WTC11 (cell line): ENCODE measurements around the gene GSTM1. TPM values are rescaled to one million over a fixed set of nuclear protein-coding genes. Genes with fewer than 3 reads are reported as not detected.

ENCODE experiments used
- ATAC-seq: fragments of 200-7000 bp; cut with Tn5 transposase; 2 replicates; pipeline ENCODE4 v1.10.0; 2021; ENCODE audit warnings: mild to moderate bottlenecking, moderate library complexity
- CTCF ChIA-PET: fragments of 300-600 bp; sonication (Branson Sonifier 250); formaldehyde crosslinking; loops from one replicate; lab custom pipeline; 2021; ENCODE audit warnings: antibody characterized with exemption; lab: Charles Lee
- POLR2A ChIA-PET: fragments of 350-600 bp; sonication (Branson Sonifier 250); formaldehyde crosslinking; loops from one replicate; lab custom pipeline; 2021; ENCODE audit warnings: antibody characterized with exemption; lab: Charles Lee
- DNase-seq: peaks from one replicate; pipeline ENCODE4 v3.0.0; 2021; ENCODE audit warnings: low spot score
- H3K27ac Mint-ChIP-seq: 2 replicates; pipeline ENCODE4 v1.8.0; 2021; ENCODE audit warnings: mixed read lengths
- H3K27me3 Mint-ChIP-seq: 2 replicates; pipeline ENCODE4 v1.8.0; 2021; ENCODE audit warnings: low read depth, mild to moderate bottlenecking, moderate library complexity, mixed read lengths
- H3K36me3 Mint-ChIP-seq: 2 replicates; pipeline ENCODE4 v1.8.0; 2021; ENCODE audit warnings: mixed read lengths
- H3K4me1 Mint-ChIP-seq: 2 replicates; pipeline ENCODE4 v1.8.0; 2022; ENCODE audit warnings: mixed read lengths
- H3K4me3 Mint-ChIP-seq: 2 replicates; pipeline ENCODE4 v1.8.0; 2021; ENCODE audit warnings: mild to moderate bottlenecking, moderate library complexity, mixed read lengths
- H3K9me3 Mint-ChIP-seq: 2 replicates; pipeline ENCODE4 v1.8.0; 2021; ENCODE audit warnings: mixed read lengths
- AR ChIP-seq: fragments of 250-450 bp; sonication (Bioruptor Pico); IDR thresholded peaks from 2 replicates; pipeline ENCODE4 v1.9.0; 2021; ENCODE audit warnings: mild to moderate bottlenecking
- ARID4B ChIP-seq: sonication (generic); formaldehyde crosslinking; IDR thresholded peaks from 2 replicates; pipeline ENCODE4 v1.8.0; 2023; ENCODE audit warnings: missing genetic modification reagents, mild to moderate bottlenecking, borderline replicate concordance
- ATF2 ChIP-seq: sonication (generic); formaldehyde crosslinking; IDR thresholded peaks from 2 replicates; pipeline ENCODE4 v1.8.1; 2022; ENCODE audit warnings: low read depth, missing genetic modification reagents, borderline replicate concordance
- ATF6 ChIP-seq: sonication (generic); formaldehyde crosslinking; IDR thresholded peaks from 2 replicates; pipeline ENCODE4 v1.8.1; 2023; ENCODE audit warnings: mild to moderate bottlenecking, missing genetic modification reagents
- CTCF ChIP-seq: fragments of 200-600 bp; IDR thresholded peaks from 2 replicates; pipeline ENCODE4 v1.8.0; 2022; ENCODE audit warnings: antibody characterized with exemption
- E2F1 ChIP-seq: sonication (generic); formaldehyde crosslinking; IDR thresholded peaks from 2 replicates; pipeline ENCODE4 v1.8.0; 2022; ENCODE audit warnings: mild to moderate bottlenecking, missing genetic modification reagents
- EMX1 ChIP-seq: fragments of 250-450 bp; sonication (Bioruptor Pico); IDR thresholded peaks from 2 replicates; pipeline ENCODE4 v1.8.0; 2021; ENCODE audit warnings: mild to moderate bottlenecking
- FOXK1 ChIP-seq: sonication (generic); formaldehyde crosslinking; IDR thresholded peaks from 2 replicates; pipeline ENCODE4 v1.8.0; 2022; ENCODE audit warnings: mild to moderate bottlenecking, moderate library complexity, missing genetic modification reagents
- HMGXB4 ChIP-seq: sonication (generic); formaldehyde crosslinking; IDR thresholded peaks from 2 replicates; pipeline ENCODE4 v1.8.1; 2023; ENCODE audit warnings: mild to moderate bottlenecking, moderate library complexity, missing genetic modification reagents
- IRF1 ChIP-seq: sonication (generic); formaldehyde crosslinking; IDR thresholded peaks from 2 replicates; pipeline ENCODE4 v1.8.0; 2023; ENCODE audit warnings: missing genetic modification reagents
- SMAD3 ChIP-seq: sonication (generic); formaldehyde crosslinking; IDR thresholded peaks from 2 replicates; pipeline ENCODE4 v1.8.0; 2022; ENCODE audit warnings: missing genetic modification reagents, mild to moderate bottlenecking, borderline replicate concordance
- SMAD4 ChIP-seq: sonication (generic); formaldehyde crosslinking; IDR thresholded peaks from 2 replicates; pipeline ENCODE4 v1.8.0; 2022; ENCODE audit warnings: mild to moderate bottlenecking, missing genetic modification reagents
- USF2 ChIP-seq: sonication (generic); formaldehyde crosslinking; IDR thresholded peaks from 2 replicates; pipeline ENCODE4 v1.8.1; 2023; ENCODE audit warnings: mild to moderate bottlenecking, missing genetic modification reagents, moderate library complexity
- total RNA-seq: library from RNA; stranded (reverse); gene quantifications from 3 replicates; pipeline ENCODE4 v1.2.3, GENCODE V29; 2021

The GSTM1 gene
- total RNA-seq, 1 experiment from 2014 or later, result not detected

- CTCF ChIA-PET, result interaction anchor here (0.7 to 5.0 kb wide), 9 partner anchors 9 to 335 kb away, joined by 3 to 65 read pairs (median 5); partner anchors contain the start of genes AHCYL1 and GNAI3
- Mint-ChIP-seq H3K4me3 (no peak overlapping the region), H3K4me1 (no peaks in the 10 kb centered on the region; the same call in 1 of the 2 replicates), H3K27me3 (peaks cover 26% of the 10 kb centered on the region), H3K27ac (no peak overlapping the region), H3K36me3 (no peaks in the 10 kb centered on the region), H3K9me3 (no peaks in the 10 kb centered on the region)
- DNase-seq, result no peak
- no peak for ATAC-seq
- TF ChIP-seq AR (CRISPR knock-in tag), result no peak
- TF ChIP-seq ATF6 (CRISPR knock-in tag), result no peak
- TF ChIP-seq IRF1, result no peak
- TF ChIP-seq SMAD3 (CRISPR knock-in tag), result no peak
- no peak for TF ChIP-seq ATF2 (CRISPR knock-in tag)
- TF ChIP-seq CTCF, result no peak
- no peak for TF ChIP-seq E2F1 (CRISPR knock-in tag)
- no peak for TF ChIP-seq FOXK1 (CRISPR knock-in tag)
- TF ChIP-seq HMGXB4 (CRISPR knock-in tag), result no peak
- no peak for TF ChIP-seq EMX1 (CRISPR knock-in tag)
- no peak for TF ChIP-seq SMAD4 (CRISPR knock-in tag)
- TF ChIP-seq USF2 (CRISPR knock-in tag), result no peak
- no peak for TF ChIP-seq ARID4B
- POLR2A ChIA-PET, result interaction anchor here (0.9 kb wide), 1 partner anchor 140 kb away, joined by 3 read pairs; the partner anchor contains the start of gene AMIGO1
Observed at GRCh38 chr1:109649491-109649914, 38.1 kb upstream of the GSTM1 start.
